Measurements from ENCODE around the gene ID1. TPM values are rescaled to one million over a fixed set of nuclear protein-coding genes. Genes with fewer than 3 reads are reported as not detected.

Gene ID1
- total RNA-seq, 1 experiment from 2014 or later: 88.8 TPM

DNA sequence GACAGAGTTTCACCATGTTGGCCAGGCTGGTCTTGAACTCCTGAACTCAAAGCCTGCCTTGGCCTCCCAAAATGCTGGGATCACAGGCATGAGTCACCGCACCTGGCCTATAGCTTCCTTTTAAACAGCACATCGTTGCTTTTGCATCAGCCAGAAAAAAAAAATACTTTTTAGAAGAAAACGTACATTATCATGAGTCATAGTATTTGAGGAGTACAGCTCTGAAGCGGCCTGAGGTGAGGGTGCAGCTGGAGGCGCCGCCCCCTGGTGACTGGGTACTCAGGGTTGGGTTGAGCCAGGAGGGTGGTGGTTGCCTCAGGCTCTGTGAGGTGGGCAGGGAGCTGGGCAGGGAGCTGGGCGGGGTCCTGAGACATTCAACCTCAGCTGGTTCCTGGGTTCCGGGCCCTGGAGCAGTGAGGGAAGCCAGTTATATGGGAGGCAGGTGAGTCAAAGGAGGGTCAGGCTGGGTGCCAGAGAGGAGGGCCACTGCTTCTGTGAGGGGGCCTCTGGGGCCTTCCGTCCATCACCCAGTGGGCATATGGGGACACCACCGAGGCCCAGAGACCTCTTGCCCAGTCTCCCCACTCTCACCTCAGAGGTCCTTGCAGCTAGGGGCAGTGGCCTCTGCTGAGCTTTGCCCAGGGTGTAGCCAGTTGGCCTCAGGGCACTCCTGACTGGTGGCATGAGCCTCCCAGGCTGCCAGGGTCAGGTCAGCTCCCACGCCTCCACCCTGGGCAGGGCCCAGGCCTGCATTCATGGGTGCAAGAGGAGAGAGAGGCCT, 11.7 kb upstream of the ID1 start:
- Mint-ChIP-seq H3K27me3 (ENCODE audit: low read depth) (peaks cover 5% of the 10 kb centered on the region), H3K27ac (peak overlapping the region; percentile 87), H3K36me3 (no peaks in the 10 kb centered on the region), H3K4me3 (no peak overlapping the region), H3K9me3 (no peaks in the 10 kb centered on the region), H3K4me1 (peaks cover 54% of the 10 kb centered on the region)
- ChIA-PET POLR2A (interaction anchor here (0.6 to 1.5 kb wide), 3 partner anchors 13 to 75 kb away, joined by 4 to 8 read pairs (median 6); no protein-coding TSS in a partner anchor), CTCF (interaction anchor here (0.7 to 1.5 kb wide), 9 partner anchors 11 to 33 kb away, joined by 3 to 9 read pairs (median 4); partner anchors contain the start of gene ID1)
- ATAC-seq (no peak), DNase-seq (ENCODE audit: low spot score) (no peak)
- TF ChIP-seq GABPB1 (CRISPR knock-in tag; IDR thresholded peaks at IDR 0.05) (peak; percentile 98), ZNF317 (CRISPR knock-in tag; IDR thresholded peaks at IDR 0.05; ENCODE audit: borderline replicate concordance, low read depth) (no peak)

DNA sequence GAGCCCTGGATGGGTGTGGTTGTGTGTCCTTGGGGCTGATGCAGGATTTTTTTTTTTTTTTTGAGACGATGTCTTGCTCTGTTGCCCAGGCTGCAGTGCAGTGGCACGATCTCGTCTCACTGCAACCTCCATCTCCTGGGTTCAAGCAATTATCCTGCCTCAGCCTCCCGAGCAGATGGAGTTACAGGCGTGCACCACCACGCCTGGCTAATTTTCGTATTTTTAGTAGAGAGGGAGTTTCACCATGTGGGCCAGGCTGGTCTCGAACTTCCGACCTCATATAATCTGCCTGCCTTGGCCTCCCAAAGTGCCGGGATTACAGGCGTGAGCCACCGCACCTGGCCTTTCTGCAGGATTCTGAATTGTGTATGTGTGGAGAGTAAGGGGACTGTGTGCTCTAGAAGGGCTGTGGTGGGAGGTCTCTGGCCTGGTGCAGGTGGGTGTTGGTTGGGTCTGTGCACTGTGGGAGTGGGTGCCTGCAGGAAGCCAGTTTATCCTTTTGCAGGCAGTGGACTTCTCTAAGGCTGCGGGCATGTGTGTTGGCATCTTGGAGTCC, 11.0 kb upstream of the ID1 start:
- no peaks in the 10 kb centered on the region for H3K36me3 Mint-ChIP-seq
- ATAC-seq (no peak), DNase-seq (ENCODE audit: low spot score) (no peak)
- no peak overlapping the region for H3K4me3 Mint-ChIP-seq
- no peaks in the 10 kb centered on the region for H3K9me3 Mint-ChIP-seq
- POLR2A ChIA-PET: interaction anchor here (0.8 to 2.9 kb wide), 4 partner anchors 9 to 31 kb away, joined by 3 to 12 read pairs (median 6); no protein-coding TSS in a partner anchor
- no peaks in the 10 kb centered on the region for H3K27me3 Mint-ChIP-seq (ENCODE audit: low read depth)
- CTCF ChIA-PET: interaction anchor here (0.7 to 5.7 kb wide), 16 partner anchors 11 to 129 kb away, joined by 3 to 62 read pairs (median 4); partner anchors contain the start of gene ID1
- TF ChIP-seq, protein P1, sequence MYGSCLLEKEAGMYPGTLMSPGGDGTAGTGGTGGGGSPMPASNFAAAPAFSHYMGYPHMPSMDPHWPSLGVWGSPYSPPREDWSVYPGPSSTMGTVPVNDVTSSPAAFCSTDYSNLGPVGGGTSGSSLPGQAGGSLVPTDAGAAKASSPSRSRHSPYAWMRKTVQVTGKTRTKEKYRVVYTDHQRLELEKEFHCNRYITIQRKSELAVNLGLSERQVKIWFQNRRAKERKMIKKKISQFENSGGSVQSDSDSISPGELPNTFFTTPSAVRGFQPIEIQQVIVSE (CRISPR knock-in tag; IDR thresholded peaks at IDR 0.05; ENCODE audit: borderline replicate concordance): no peak
- TF ChIP-seq ZNF121 (CRISPR knock-in tag; IDR thresholded peaks at IDR 0.05): peak; percentile 69; the same call in 1 of the 2 replicates
- peak overlapping the region; percentile 88 for H3K27ac Mint-ChIP-seq
- H3K4me1 Mint-ChIP-seq: peaks cover 49% of the 10 kb centered on the region

DNA sequence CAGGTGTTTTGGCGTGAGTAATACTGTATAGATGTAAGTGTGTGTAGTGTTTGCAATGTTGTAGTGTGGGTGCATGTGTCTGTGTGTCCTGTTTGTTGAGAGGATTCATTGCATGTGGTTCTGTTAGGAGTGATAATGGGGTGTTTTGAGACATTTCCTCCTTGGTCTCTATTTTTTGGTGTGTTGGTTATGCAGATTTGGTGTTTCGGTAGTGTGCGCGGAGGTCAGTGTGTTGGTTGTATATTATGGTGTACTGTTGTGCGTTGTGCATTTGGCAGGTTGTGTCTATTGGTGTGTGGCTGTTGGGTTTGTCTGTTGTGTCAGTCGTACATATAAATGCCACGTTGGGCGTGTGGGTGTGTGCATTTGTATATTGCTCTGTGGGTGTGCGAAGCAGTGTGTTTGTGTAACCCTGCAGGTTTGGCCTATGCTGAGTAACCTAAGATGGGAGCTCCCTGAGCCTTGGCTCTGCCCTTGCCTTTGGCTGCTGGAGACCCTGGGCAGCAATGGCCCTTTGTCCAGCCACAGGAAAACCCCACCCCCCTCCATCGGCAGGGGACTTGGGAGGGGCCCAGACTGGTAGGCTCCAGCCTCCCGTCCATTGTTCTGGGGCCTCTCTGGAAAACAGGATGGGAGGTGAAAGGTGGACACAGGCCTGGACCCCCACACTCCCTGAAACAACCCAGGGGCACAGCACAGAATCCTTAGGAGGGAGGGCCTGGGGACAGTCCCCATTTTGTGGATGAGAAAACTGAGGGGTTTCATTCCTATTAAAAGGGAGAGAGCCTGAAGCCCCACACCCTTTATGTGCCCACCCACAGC, 10.3 kb upstream of the ID1 start:
- Mint-ChIP-seq H3K9me3 (no peaks in the 10 kb centered on the region), H3K36me3 (no peaks in the 10 kb centered on the region), H3K4me3 (no peak overlapping the region), H3K27ac (peak overlapping the region; percentile 88), H3K27me3 (ENCODE audit: low read depth) (no peaks in the 10 kb centered on the region), H3K4me1 (peaks cover 49% of the 10 kb centered on the region)
- DNase-seq (ENCODE audit: low spot score) (peak; percentile 79), ATAC-seq (peak; percentile 24)
- CTCF ChIA-PET: interaction anchor here (0.8 to 5.7 kb wide), 12 partner anchors 9 to 129 kb away, joined by 3 to 62 read pairs (median 6); partner anchors contain the start of gene ID1
- TF ChIP-seq, protein P2, sequence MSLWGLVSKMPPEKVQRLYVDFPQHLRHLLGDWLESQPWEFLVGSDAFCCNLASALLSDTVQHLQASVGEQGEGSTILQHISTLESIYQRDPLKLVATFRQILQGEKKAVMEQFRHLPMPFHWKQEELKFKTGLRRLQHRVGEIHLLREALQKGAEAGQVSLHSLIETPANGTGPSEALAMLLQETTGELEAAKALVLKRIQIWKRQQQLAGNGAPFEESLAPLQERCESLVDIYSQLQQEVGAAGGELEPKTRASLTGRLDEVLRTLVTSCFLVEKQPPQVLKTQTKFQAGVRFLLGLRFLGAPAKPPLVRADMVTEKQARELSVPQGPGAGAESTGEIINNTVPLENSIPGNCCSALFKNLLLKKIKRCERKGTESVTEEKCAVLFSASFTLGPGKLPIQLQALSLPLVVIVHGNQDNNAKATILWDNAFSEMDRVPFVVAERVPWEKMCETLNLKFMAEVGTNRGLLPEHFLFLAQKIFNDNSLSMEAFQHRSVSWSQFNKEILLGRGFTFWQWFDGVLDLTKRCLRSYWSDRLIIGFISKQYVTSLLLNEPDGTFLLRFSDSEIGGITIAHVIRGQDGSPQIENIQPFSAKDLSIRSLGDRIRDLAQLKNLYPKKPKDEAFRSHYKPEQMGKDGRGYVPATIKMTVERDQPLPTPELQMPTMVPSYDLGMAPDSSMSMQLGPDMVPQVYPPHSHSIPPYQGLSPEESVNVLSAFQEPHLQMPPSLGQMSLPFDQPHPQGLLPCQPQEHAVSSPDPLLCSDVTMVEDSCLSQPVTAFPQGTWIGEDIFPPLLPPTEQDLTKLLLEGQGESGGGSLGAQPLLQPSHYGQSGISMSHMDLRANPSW (CRISPR knock-in tag; conservative IDR thresholded peaks at IDR 0.05; ENCODE audit: low read depth): no peak
- 0 out of 2 replicates have a peak, but pooled peaks have one; percentile 50 for TF ChIP-seq NFE2L1 (CRISPR knock-in tag; IDR thresholded peaks at IDR 0.05)
- no peak for TF ChIP-seq CREM (CRISPR knock-in tag; IDR thresholded peaks at IDR 0.05)
- TF ChIP-seq, protein P3, sequence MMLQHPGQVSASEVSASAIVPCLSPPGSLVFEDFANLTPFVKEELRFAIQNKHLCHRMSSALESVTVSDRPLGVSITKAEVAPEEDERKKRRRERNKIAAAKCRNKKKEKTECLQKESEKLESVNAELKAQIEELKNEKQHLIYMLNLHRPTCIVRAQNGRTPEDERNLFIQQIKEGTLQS (CRISPR knock-in tag; conservative IDR thresholded peaks at IDR 0.05): no peak
- no peak for TF ChIP-seq KAT7 (CRISPR knock-in tag; IDR thresholded peaks at IDR 0.05; ENCODE audit: borderline replicate concordance)
- TF ChIP-seq, protein P4, sequence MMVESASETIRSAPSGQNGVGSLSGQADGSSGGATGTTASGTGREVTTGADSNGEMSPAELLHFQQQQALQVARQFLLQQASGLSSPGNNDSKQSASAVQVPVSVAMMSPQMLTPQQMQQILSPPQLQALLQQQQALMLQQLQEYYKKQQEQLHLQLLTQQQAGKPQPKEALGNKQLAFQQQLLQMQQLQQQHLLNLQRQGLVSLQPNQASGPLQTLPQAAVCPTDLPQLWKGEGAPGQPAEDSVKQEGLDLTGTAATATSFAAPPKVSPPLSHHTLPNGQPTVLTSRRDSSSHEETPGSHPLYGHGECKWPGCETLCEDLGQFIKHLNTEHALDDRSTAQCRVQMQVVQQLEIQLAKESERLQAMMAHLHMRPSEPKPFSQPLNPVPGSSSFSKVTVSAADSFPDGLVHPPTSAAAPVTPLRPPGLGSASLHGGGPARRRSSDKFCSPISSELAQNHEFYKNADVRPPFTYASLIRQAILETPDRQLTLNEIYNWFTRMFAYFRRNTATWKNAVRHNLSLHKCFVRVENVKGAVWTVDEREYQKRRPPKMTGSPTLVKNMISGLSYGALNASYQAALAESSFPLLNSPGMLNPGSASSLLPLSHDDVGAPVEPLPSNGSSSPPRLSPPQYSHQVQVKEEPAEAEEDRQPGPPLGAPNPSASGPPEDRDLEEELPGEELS (CRISPR knock-in tag; IDR thresholded peaks at IDR 0.05): 0 out of 2 replicates have a peak, but pooled peaks have one; percentile 11
- TF ChIP-seq ESRRA (CRISPR knock-in tag; IDR thresholded peaks at IDR 0.05; ENCODE audit: borderline replicate concordance): no peak
- POLR2A ChIA-PET: interaction anchor here (0.8 to 2.9 kb wide), 5 partner anchors 10 to 32 kb away, joined by 3 to 20 read pairs (median 7); partner anchors contain the start of gene ID1

All from WTC11 (cell line).